ENCODE data around the gene CBX2. TPM values are rescaled to one million over a fixed set of nuclear protein-coding genes. Genes with fewer than 3 reads are reported as not detected.

The CBX2 gene
- total RNA-seq, 1 experiment from 2014 or later = 79.4 TPM

- Histone ChIP-seq H3K4me2 (ENCODE audit: insufficient read depth, insufficient read length, low read length) (peak overlapping the region; percentile 86), H3K79me2 (ENCODE audit: insufficient read depth, low read length) (no peaks in the 10 kb centered on the region)
- no peak overlapping the region for H3K27ac Mint-ChIP-seq
These were observed 58.1 kb downstream of the CBX2 start for GRCh38 chr17:79835953-79836509.

More at GRCh38 chr17:79835953-79836509, 58.1 kb downstream of the CBX2 start:
- Histone ChIP-seq H2BK12ac (ENCODE audit: insufficient read length, low read depth, low read length) (no peak overlapping the region), H2BK120ac (ENCODE audit: low read depth, low read length, poor library complexity, severe bottlenecking) (no peak overlapping the region), H2AK5ac (ENCODE audit: insufficient read length, low read length) (no peak overlapping the region), H3K23ac (ENCODE audit: insufficient read length, low read depth, low read length) (no peak overlapping the region), H3K18ac (ENCODE audit: insufficient read length, low read depth, low read length) (peak overlapping the region; percentile 30), H4K5ac (ENCODE audit: insufficient read length, low read depth, low read length) (no peak overlapping the region), H4K91ac (ENCODE audit: insufficient read length, low read depth, low read length) (no peak overlapping the region), H3K27me3 (ENCODE audit: insufficient read depth, low read length) (peaks cover 58% of the 10 kb centered on the region), H2BK15ac (ENCODE audit: low read depth, low read length) (no peak overlapping the region), H3T11ph (ENCODE audit: low read length) (no peak overlapping the region), H3K27ac (ENCODE audit: insufficient read length, low read depth, low read length) (no peak overlapping the region), H4K20me1 (ENCODE audit: control insufficient read depth, insufficient read depth, insufficient read length) (no peaks in the 10 kb centered on the region), H4K8ac (replicated peaks; ENCODE audit: insufficient read length, low read depth, low read length) (no peak overlapping the region), H3K4ac (ENCODE audit: low read depth, low read length) (no peak overlapping the region), H3K9me3 (ENCODE audit: control insufficient read depth, low read depth, low read length) (no peaks in the 10 kb centered on the region), H3K23me2 (ENCODE audit: insufficient read length, low read depth, low read length, poor library complexity, severe bottlenecking) (peaks cover 37% of the 10 kb centered on the region), H3K14ac (ENCODE audit: insufficient read depth, low read length) (peak overlapping the region; percentile 54; the same call in 1 of the 2 replicates), H2AFZ (ENCODE audit: low read length) (no peak overlapping the region), H3K56ac (ENCODE audit: insufficient read length, low read depth, low read length) (no peak overlapping the region), H3K9ac (ENCODE audit: extremely low read depth, insufficient read length, low read length) (no peak overlapping the region), H2BK20ac (ENCODE audit: low read depth, low read length, poor library complexity, severe bottlenecking) (no peak overlapping the region), H2BK5ac (ENCODE audit: insufficient read length, low read length) (no peak overlapping the region), H3K4me1 (ENCODE audit: insufficient read depth, low read length) (peaks cover 2% of the 10 kb centered on the region; the same call in 1 of the 2 replicates), H3K79me1 (ENCODE audit: insufficient read depth, low read depth, low read length, poor library complexity, severe bottlenecking) (no peaks in the 10 kb centered on the region)
- Mint-ChIP-seq H3K4me1 (peaks cover 28 to 48% of the 10 kb centered on the region in 2 experiments), H3K9me3 (peaks cover 0 to 5% of the 10 kb centered on the region in 2 experiments; a peak in 3 of 5 replicates), H3K36me3 (ENCODE audit: insufficient read depth in 1 of 3, low read depth in 3 of 3) (no peaks in the 10 kb centered on the region; a peak in 1 of 7 replicates), H3K27me3 (ENCODE audit: low read depth) (peaks cover 89% of the 10 kb centered on the region), H3K4me3 (peak overlapping the region; percentile 66 to 85; a peak in 4 of 5 replicates)
- WGBS (ENCODE audit: extremely low coverage, insufficient read length, low lambda C conversion rate) = no CpG with 5 or more reads among the region's 24 CpGs
- DNase-seq = peak; percentile 100
- no peak for TF ChIP-seq CTCF (conservative IDR thresholded peaks at IDR 0.05)
